Measurements from ENCODE around the gene PCBP2. TPM values are rescaled to one million over a fixed set of nuclear protein-coding genes. Genes with fewer than 3 reads are reported as not detected.
A peak's percentile ranks its signal among the peaks of the same experiment; 100 is the strongest.
"Not testable (repeated sequence)": the region's sequence is repeated elsewhere in the genome, so short reads cannot be mapped to it uniquely, and the experiment has no call there.

The PCBP2 gene
- total RNA-seq (2014; rRNA removed; shearing (Covaris generic)): 90.2 and 194 TPM in 2 replicates

DNA sequence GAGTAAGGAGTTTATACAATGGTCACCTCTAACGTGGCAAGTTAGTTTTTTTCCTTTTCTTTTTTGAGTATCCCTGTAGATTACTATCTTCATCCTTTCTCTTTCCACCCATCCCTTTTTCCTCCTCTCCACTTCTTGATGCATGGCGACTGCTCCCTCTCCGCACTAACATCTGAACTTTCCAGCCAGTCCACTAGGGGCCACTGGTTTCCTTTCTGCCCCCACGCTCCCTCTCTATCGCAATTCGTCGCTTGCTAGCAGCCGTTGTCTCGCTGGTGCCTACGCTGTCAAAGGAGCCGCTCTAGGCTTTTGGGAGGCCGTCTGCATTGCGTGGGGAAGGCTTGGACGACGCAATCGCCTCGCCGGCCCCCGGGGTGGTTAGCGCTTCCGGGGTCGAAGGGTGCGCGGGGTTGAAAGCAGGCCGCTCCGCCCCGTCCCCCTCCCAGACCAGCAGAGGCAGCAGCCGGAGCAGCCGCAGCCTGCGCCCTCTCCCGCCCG, at the start of gene PCBP2:
Gene PCBP2 (plus strand): TSS at position 442 of the 498 bp plus-strand sequence. CDS start 2,699 bp downstream, outside the sequence.
- peak; percentile 99 for DNase-seq (ENCODE audit: low read depth)

DNA sequence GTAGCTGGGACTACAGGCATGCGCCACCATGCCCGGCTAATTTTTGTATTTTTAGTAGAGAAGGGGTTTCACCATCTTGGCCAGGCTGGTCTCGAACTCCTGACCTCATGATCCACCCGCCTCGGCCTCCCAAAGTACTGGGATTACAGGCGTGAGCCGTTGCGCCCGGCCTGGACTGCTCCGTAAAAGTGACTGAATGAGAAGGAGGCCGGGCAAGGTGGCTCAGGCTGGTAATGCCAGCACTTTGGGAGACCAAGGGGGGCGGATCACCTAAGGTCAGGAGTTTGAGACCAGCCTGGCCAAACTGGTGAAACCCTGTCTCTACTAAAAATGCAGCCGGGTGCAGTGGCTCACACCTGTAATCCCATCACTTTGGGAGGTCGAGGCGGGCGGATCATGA, 49.6 kb upstream of the PCBP2 start:
- DNase-seq (ENCODE audit: low read depth): not testable (repeated sequence)

- DNase-seq (ENCODE audit: low read depth): no peak
Measured at GRCh38 chr12:53402871-53403270, 49.0 kb upstream of the PCBP2 start.

DNA sequence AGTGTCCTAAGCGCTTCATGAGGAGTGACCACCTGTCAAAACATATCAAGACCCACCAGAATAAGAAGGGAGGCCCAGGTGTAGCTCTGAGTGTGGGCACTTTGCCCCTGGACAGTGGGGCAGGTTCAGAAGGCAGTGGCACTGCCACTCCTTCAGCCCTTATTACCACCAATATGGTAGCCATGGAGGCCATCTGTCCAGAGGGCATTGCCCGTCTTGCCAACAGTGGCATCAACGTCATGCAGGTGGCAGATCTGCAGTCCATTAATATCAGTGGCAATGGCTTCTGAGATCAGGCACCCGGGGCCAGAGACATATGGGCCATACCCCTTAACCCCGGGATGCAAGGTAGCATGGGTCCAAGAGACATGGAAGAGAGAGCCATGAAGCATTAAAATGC, 41.0 kb upstream of the PCBP2 start:
- DNase-seq (ENCODE audit: low read depth): no peak

DNA sequence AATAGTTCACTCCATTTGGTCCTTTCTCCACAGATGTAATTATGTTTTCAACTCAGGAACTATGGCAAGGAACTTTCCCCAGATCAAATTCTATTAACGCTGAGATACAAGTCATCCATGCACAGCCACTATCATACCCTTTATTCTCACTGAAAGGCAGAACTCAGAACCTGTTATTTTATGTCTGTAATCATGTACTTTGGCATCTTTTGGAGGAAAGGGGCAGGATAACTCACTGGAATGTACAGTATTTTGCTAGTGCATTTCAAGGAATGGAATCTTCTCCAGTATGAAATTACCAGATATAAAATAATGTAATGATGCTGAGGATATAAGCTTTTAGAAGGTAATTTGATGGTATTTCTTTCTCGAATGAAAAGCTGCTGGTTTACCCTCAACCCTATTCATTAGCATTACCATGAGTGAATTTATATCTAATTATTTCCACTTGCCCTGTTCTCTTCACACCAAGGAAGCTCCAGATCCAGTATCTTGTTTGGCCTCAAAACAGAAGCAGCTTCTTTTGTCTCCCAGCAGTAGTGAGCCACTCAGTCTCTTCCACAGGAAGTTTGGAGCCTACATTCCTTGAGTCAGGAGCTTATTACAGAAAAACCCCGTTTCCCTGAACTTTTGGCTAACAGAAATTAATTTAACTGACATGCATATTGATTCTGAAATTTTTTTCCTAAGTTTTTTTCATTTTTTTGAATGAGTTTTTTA, 38.3 kb upstream of the PCBP2 start:
- DNase-seq (ENCODE audit: low read depth): no peak

DNA sequence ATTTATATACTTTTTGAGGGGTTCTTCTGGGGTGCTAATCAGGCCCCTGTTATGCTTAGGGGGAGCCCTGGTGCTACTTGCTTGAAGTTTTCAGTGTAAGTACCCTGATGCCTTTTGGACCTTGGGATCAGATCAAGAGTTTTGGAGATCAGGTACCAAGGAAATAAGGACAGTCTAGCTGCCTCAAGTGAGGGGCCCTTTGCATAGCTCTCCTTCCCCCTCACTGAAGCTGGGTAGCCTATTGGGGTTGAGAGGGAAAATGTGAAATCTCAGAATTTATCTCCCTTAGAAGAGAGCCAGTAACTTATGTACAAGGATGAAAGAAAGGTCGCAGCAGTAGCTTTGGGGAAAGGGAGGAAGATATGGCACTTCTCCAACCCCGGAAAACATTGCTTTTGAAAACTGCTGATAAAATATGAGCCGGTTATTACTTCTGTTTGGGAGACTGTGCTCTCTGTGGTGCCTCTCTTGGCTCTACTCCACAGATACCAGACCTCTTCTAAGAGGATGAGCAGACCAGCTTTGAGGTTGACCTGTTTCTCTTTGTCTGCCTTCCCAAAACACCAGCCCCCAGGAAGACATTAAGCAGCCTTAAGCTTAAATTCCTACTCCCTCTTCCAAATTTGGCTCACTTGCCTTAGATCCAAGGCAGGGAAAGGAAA, 37.0 kb upstream of the PCBP2 start:
- DNase-seq (ENCODE audit: low read depth): no peak

- DNase-seq (ENCODE audit: low read depth): peak; percentile 16
Measured at GRCh38 chr12:53415752-53416389, 36.0 kb upstream of the PCBP2 start.

DNA sequence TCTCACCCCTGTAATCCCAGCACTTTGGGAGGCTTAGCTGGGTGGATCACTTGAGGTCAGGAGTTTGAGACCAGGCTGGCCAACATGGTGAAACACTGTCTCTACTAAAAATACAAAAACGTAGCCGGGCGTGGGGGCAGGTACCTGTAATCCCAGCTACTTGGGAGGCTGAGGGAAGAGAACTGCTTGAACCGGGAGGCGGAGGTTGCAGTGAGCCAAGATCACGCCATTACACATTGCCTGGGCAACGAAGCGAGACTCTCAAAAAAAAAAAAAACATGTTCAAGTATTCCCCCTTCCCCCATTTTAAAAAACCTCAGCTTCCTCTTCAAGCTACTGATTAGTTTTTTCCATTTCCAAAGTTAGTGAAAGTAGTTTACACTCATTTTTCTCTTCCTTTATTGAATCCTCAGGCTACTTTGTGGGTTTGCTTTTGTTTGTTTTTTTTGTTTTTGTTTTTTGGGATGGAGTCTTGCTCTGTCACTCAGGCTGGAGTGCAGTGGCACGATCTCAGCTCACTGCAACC, 34.5 kb upstream of the PCBP2 start:
- peak; percentile 9 for DNase-seq (ENCODE audit: low read depth)

DNA sequence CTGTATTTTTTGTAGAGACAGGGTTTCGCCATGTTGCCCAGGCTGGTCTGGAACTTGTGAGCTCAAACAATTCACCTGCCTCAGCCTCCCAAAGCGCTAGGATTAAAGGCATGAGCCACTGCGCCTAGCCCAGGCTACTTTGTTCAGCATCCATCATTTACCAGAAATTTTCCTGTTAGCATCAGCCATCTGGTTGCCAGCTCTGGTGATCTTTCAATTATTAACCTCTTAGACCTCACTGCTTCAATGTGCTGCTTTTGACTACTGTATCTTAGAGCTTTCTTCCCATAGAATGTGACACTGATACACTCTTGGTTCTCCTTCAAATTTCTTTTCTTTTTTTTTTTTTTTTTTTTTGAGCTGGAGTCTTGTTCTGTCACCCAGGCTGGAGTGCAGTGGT, 33.7 kb upstream of the PCBP2 start:
- DNase-seq (ENCODE audit: low read depth): no peak

GRCh38 chr12:53419756-53420155, 32.1 kb upstream of the PCBP2 start:
- no peak for DNase-seq (ENCODE audit: low read depth)

- DNase-seq (ENCODE audit: low read depth): not testable (repeated sequence)
Measured at GRCh38 chr12:53422247-53422646, 29.7 kb upstream of the PCBP2 start.

GRCh38 chr12:53423597-53423996, 28.3 kb upstream of the PCBP2 start, which contains the start of gene AMHR2:
AMHR2 (plus strand) TSS chr12:53423855; CDS start chr12:53423935, 80 bp downstream.
- DNase-seq (ENCODE audit: low read depth): no peak

DNA sequence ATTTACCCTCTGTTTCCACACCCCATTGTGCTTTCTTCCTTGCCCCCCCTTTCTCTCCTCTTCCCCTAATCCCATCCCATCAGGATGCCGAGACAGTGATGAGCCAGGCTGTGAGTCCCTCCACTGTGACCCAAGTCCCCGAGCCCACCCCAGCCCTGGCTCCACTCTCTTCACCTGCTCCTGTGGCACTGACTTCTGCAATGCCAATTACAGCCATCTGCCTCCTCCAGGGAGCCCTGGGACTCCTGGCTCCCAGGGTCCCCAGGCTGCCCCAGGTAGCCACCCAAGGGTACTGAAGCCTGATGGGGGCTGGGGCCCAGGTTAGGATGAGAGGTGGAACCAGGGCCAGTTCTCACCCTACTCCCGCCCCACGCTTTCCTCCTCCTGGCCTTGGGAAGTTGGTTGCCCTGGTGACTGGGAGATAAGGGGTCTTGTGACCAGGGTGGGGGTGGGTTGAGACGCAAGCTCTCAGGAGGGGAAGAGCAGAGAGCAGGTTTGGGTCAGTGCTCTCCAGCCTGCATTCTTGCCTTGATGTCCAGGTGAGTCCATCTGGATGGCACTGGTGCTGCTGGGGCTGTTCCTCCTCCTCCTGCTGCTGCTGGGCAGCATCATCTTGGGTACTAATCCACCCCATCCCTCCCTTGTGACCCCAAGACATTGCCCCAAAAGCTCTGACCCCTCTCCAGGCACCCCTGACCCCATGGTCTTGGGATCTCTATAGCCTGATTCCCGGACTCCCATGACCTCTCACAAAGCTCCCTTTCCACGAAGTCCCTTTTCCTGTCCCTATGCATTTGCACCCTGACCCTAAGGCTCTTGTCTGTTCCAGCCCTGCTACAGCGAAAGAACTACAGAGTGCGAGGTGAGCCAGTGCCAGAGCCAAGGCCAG, 27.0 kb upstream of the PCBP2 start:
- DNase-seq (ENCODE audit: low read depth): no peak

GRCh38 chr12:53425515-53426150, 26.3 kb upstream of the PCBP2 start:
- DNase-seq (ENCODE audit: low read depth): no peak

DNA sequence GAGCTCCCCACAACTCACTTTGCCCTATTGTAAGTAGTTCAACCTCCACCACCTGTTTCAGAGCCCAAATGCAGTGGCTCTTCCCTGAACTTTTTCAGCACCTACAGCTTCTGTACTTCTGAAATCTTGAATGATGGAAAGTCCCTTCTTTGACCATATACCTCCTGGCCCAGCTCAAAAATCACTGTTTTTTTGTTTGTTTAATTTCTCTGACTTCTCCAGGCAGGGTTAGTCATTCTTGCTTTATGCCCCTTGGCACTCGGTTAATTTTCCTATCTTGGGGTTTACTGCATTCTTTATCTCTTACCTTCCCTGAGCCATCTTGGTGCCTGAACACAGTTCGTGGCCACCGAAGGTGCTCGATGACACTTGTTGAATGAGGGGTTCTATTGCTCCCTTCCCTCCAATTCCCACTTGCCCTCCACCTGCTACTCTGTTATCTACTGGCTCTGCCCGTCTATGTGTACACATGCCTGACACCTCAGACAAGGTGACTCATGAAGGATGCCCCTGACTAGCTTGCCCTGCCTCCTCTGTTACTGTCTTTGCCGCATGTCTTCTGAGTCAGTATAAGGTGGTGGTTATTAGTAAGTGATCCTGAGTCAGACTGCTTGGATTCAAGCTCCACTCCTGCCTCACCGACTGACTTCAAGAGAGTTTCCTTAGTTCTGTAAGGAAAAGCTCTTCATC, 23.9 kb upstream of the PCBP2 start:
- DNase-seq (ENCODE audit: low read depth): peak; percentile 96

DNA sequence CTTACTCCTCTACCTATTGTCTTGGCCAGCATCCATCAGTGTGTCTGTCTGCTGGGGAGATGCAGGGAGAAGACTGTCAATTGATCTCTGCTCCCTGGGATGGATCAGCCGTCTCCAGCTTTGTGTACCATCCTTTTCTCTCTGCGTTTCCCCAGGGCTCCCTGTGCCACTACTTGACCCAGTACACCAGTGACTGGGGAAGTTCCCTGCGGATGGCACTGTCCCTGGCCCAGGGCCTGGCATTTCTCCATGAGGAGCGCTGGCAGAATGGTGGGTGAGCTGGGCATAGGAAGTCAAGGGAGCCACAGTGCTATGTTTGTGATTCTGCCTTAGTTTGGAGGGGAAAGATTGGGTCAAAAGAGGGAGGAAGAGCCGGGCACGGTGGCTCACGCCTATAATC, 23.2 kb upstream of the PCBP2 start:
- no peak for DNase-seq (ENCODE audit: low read depth)

DNA sequence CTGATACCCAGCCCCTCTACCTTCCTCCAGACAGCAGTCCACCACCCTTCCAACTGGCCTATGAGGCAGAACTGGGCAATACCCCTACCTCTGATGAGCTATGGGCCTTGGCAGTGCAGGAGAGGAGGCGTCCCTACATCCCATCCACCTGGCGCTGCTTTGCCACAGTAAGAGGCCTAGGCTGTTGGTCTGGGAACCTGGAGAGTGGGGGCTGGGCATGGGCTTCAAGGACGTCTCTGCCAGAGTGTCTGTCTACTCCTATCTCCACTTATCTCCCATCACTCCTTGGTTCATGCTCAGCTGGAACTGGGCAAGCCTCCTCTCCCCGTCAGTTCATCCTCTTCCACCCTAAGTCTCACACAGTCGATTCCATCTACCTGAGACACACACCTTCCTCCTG, 21.8 kb upstream of the PCBP2 start:
- no peak for DNase-seq (ENCODE audit: low read depth)

DNA sequence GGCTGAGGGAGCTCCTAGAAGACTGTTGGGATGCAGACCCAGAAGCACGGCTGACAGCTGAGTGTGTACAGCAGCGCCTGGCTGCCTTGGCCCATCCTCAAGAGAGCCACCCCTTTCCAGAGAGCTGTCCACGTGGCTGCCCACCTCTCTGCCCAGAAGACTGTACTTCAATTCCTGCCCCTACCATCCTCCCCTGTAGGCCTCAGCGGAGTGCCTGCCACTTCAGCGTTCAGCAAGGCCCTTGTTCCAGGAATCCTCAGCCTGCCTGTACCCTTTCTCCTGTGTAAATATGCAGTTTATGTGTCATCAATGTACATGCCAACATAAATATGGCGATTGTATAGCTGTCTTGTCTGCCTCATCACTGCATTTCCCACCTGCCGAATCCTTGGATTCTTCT, 20.7 kb upstream of the PCBP2 start:
- no peak for DNase-seq (ENCODE audit: low read depth)

- DNase-seq (ENCODE audit: low read depth): not testable (repeated sequence)
Measured at GRCh38 chr12:53435326-53435725, 16.6 kb upstream of the PCBP2 start.

DNA sequence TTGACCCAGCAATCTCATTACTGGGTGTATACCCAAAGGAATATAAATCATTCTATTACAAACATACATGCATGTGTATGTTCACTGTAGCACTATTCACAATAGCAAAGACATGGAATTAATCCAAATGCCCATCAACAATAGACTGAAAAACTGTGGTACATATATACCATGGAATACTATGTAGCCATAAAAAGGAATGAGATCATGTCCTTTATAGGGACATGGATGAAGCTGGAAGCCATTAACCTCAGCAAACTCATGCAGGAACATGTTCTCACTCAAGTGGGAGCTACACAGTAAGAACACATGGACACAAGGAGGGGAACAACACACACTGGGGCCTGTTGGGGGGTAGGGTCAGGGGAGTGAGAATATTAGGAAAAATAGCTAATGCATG, 12.3 kb upstream of the PCBP2 start:
- not testable (repeated sequence) for DNase-seq (ENCODE audit: low read depth)

All from M059J (cell line).